NCI-H510A treated with DMSO at 0.1 percent for 48 hours (cell line): ENCODE results near the gene FTO.

ENCODE experiments used
- DNase-seq: peaks from one replicate; lab custom pipeline; 2025; lab: John Stamatoyannopoulos, UW

FTO gene

GRCh38 chr16:54055191-54055590 lies 351.2 kb downstream of the FTO start:
- DNase-seq: no peak

GRCh38 chr16:54055864-54056263 lies 351.9 kb downstream of the FTO start:
- DNase-seq: no peak

- no peak for DNase-seq
Measured at GRCh38 chr16:54056921-54057320, 353.0 kb downstream of the FTO start.

- no peak for DNase-seq
Measured at GRCh38 chr16:54059319-54059718, 355.4 kb downstream of the FTO start.

GRCh38 chr16:54060599-54061421 lies 356.9 kb downstream of the FTO start:
- DNase-seq: no peak

GRCh38 chr16:54061454-54061853 lies 357.5 kb downstream of the FTO start:
- no peak for DNase-seq

GRCh38 chr16:54062361-54063278 lies 358.7 kb downstream of the FTO start:
- DNase-seq: peak; percentile 95

GRCh38 chr16:54063279-54063773 lies 359.4 kb downstream of the FTO start:
- DNase-seq: no peak

GRCh38 chr16:54066451-54067105 lies 362.6 kb downstream of the FTO start:
- DNase-seq: no peak

- peak; percentile 47 for DNase-seq
Measured at GRCh38 chr16:54067322-54068065, 363.5 kb downstream of the FTO start.

- no peak for DNase-seq
Measured at GRCh38 chr16:54068212-54068611, 364.3 kb downstream of the FTO start.

- no peak for DNase-seq
Measured at GRCh38 chr16:54069601-54070239, 365.8 kb downstream of the FTO start.

GRCh38 chr16:54070789-54071343 lies 366.9 kb downstream of the FTO start:
- DNase-seq: no peak

- DNase-seq: no peak
Measured at GRCh38 chr16:54071514-54071913, 367.6 kb downstream of the FTO start.

- no peak for DNase-seq
Measured at GRCh38 chr16:54072237-54072636, 368.3 kb downstream of the FTO start.

- DNase-seq: no peak
Measured at GRCh38 chr16:54073356-54073755, 369.4 kb downstream of the FTO start.

- DNase-seq: no peak
Measured at GRCh38 chr16:54075446-54075845, 371.5 kb downstream of the FTO start.

- no peak for DNase-seq
Measured at GRCh38 chr16:54076006-54076504, 372.1 kb downstream of the FTO start.

GRCh38 chr16:54077050-54077821 lies 373.3 kb downstream of the FTO start:
- DNase-seq: no peak

GRCh38 chr16:54080524-54081008 lies 376.6 kb downstream of the FTO start:
- DNase-seq: peak; percentile 8
